GM18861 (cell line): ENCODE results near the gene SLC39A13.

Experiments
- ATAC-seq: cut with Tn5 transposase; IDR thresholded peaks from one replicate; pipeline ENCODE4 v1.9.1; 2021; ENCODE audit not compliant: unreplicated experiment

The SLC39A13 gene

DNA sequence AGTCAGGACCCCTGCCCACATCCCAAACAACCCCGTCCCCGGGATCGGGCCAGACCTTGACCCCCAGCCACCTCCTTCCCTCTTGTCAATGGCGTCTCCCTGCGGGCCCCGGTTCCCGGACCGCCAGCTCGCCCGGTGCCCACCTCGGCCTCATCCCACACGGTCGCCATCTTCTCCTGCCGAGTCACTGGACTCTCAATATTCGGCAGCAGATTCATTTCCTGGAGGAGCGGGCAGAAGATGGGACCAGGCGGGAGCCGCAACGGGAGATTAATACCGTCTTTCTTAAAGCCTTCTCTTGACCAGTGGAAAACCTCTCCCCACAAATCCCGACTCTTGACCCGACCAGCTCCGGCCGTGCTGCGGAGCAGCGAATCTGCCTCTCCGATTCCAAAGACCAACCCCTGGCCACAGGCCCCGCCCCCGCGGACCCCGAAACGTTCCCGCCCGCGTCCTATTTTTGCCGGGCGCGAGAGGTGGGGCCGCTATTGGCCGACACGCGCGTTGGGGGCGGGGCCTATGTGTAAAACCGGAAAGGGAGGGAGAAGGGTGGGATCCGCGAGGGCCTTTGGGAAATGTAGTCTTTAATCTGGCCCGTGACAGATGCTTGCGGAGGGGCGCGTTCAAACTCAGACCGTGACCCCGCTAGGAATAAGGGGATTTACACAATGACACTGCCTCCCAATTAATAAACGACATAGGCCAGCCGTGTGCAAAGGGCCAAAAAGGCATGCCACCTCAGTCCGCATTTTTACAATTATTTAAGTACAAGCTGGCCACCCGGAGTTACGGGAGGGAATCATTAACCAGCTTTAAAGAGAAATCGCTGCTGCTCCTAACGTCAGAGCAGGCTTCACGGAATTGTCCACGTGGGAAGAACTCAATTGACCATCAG lies 17.9 kb downstream of the SLC39A13 start, which contains the start of gene PSMC3:
Gene PSMC3 (minus strand): TSS at position 378 of the 895 bp plus-strand sequence. CDS start 160 bp downstream, at position 218.
- peak; percentile 79 for ATAC-seq

DNA sequence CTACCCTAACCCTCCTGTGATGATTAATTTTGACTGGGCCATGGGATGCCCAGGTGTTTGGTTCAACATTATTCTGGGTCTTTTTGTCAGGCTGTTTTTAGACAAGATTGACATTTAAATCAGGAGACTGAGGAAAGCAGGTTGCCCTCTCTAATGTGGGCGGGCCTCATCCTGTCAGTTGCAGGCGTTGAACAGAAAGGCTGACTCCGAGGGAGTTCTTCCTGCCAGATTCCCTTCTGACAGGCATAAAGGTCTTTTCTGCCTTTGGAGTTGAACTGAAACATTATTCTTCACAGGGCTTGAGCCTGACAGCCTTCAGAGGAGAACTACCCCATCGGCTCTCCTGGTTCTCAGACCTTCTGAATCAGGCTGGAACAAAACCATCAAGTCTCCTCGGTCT lies 22.1 kb downstream of the SLC39A13 start:
- no peak for ATAC-seq

DNA sequence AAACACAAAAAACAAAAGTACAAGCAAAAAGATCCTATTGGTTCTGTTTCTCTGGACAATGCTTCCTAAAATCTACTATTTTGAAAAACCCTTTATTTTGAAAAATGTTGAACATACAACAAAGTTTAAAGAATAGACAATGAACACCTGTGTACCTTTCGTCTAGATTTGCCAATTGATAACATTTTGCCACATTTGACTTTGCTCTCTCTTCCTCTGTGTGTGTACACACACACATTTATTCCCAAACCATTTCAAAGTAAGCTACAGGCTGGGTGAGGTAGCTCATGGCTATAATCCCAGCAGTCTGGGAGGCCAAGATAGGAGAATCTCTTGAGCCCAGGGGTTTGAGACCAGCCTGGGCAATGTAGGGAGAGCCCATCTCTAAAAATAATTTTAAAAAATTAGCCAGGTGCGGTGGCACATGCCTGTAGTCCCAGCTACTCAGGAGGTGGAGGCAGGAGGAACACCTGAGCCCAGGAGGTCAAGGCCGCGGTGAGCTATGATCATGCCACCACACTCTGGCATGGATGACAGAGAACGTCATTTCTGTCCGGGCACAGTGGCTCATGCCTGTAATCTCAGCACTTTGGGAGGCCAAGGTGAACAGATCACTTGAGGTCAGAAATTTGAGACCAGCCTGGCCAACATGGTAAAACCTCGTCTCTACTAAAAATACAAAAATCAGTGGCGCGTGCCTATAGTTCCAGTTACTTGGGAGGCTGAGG lies 23.1 kb downstream of the SLC39A13 start:
- ATAC-seq = no peak

DNA sequence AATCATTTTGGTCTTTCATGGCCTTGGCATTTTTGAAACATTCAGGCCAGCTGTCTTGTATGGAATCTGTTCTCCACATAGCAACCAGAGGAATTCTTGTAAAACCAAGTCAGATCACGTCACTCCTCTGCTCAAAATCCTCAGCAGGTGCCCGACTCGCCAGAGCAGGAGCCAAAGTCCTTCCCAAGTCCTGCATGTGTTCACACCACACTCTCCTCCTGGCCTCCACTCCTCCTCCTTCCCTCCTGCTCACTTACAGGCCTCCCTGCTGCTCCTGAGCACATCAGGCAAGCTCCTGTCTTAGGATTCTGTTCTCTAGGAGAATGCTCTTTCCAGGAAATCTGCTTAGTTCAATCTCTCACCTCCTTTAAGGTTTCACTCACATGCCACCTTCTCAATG lies 24.8 kb downstream of the SLC39A13 start:
- no peak for ATAC-seq

DNA sequence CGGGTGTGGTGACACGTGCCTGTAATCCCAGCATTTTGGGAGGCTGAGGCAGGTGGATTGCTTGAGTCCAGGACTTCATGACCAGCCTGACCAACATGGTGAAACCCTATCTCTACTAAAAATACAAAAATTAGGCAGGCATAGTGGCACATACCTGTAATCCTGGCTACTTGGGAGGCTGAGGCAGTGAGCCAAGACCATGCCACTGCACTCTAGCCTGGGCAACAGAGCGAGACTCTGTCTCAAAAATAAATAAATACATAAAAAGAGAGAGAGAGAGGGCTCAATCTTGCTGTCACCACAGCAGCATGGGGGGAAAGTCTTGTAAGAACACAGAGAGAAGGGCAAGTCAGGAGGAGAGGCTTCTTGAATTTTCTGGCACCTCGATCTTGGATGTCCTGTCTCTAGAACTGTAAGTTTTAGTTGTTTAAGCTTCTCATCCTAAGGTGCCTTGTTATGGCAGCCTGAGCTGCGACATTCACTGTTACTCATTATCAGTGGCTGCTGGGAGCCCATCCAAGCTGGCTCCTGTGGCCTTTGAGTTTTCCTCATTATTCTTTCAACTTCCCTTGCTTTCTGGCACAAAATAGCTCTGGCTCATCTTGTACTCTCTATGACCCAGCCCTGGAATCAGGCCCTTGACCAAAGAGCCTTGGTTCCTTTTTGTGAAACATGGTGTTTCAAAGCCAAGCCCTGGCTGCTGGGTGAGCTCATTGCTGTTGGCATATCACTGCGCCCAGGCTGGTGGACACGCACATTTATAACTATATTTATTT lies 25.8 kb downstream of the SLC39A13 start:
- ATAC-seq = no peak

DNA sequence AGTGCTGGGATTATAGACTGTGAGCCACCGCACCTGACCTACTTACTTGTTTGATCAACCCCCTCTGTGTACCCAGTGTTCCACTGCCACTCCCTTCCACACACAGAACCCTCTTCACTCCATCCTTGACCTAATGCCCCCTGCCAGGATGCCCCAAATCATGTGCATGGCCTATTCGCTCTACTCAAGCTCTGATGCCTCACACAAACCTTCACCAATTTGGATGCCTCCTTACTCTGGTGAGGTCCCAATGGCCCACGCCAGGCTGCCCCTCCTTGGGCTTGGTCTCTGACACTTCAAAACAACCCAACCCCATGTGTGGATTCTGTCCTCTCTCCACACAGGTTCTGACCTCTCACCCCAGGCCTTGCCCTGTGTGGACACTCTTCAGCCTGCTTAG lies 27.3 kb downstream of the SLC39A13 start:
- ATAC-seq = no peak

DNA sequence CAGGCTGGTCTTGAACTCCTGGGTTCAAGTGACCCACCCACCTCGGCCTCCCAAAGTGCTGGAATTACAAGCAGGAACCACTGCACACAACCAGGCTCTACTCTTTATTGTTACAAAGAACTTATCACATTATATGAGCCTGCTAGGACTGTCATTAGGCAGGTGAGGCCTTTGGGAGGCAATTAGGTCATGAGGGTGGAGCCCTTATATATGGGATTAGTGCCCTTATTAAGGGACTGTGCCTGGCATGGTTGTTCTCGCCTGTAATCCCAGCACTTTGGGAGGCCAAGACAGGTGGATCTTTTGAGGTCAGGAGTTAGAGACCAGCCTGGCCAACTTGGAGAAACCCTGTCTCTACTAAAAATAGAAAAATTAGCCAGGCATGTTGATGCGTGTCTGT lies 28.3 kb downstream of the SLC39A13 start:
- no peak for ATAC-seq

DNA sequence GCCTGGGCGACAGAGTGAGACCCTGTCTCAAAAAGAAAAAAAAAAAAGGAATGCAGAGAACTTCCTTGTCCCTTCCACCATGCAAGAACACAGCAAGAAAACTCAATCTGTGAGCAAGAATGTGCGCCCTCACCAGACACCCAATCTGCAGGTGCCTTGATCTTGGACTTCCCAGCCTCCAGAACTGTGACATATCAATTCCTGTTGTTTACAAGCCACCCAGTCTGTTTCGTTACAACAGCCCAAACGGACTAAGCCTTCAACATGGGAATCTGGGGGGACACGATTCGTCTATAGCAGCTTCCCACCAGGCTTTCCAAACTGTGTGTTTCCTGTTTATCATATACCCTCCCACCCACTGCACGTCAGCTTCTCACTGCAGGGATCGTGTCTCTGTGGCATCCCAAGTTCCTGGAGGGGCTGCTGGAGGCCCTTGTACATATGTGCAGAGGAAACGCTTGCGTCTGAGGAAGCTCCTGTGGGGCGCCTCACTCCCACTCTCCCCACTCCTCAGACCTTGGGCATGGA lies 28.9 kb downstream of the SLC39A13 start:
- no peak for ATAC-seq

DNA sequence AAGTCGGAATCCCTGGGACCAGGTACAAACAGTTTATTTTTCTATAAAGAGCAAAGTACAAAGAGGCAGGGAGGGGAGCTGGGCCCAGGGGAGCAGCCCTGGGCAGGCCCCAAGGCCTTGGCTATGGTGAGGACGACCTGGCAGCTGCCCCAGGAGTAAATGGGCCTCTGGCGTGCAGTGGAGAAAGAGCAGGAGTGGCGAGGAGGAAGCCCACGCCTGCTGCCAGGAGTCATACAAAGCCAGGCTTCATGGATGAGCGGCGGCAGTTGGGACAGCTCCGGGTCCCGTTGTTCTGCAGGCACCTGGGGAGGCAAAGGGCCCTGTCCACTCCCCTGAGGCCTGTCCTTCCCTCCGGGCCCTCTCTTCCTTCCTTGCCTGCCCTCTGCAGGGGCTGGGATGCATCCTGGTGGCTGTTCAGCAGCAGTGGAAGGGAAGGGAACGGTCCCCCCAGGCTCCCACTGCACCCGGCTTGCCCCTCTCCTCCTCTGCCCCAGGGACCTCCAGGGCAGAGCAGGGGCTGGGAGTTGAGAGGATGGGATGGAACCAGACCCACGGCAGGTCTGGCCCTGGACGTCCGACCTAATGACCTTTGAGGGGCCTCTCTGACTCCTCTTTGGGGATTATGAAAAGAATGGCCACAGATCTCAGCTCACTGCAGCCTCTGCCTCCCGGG lies 29.5 kb downstream of the SLC39A13 start:
- ATAC-seq = no peak

DNA sequence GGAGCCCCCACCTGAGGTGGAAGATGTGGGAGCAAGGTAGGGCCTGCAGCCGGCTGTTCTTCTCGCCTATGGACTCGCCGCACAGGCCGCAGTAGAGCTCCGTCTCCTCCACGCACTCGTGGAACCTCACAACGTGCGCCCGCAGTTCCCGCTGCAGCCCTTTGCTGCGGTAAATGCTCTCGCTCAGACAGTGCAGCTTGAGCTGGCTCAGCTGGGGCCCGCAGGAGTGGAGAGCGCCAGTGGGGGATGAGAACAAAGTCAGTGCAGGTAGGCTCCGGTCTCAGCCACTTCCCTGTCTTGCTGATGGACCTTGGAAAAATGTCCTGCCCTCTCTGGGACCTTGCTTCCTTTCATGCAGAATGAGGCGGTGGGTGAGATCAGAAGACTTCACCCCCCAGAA lies 30.3 kb downstream of the SLC39A13 start:
- ATAC-seq = no peak

DNA sequence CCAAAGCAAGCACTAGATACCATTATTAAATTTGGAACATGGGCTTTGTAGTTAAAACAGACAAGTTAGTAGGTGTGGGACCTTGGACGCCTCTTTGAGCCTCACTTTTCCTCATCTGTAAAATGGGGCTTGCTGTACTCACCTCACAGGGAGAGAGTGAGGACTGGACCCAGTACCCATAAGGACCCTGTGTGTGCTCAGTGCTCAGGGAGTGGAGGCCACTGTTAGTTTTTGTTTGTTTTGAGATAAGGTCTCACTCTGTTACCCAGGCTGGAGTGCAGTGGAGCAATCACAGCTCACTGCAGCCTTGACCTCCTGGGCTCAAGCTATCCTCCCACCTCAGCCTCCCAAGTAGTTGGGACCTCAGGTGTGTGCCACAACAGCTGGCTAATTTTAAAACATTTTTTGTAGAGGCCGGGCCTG lies 31.7 kb downstream of the SLC39A13 start:
- ATAC-seq = no peak

DNA sequence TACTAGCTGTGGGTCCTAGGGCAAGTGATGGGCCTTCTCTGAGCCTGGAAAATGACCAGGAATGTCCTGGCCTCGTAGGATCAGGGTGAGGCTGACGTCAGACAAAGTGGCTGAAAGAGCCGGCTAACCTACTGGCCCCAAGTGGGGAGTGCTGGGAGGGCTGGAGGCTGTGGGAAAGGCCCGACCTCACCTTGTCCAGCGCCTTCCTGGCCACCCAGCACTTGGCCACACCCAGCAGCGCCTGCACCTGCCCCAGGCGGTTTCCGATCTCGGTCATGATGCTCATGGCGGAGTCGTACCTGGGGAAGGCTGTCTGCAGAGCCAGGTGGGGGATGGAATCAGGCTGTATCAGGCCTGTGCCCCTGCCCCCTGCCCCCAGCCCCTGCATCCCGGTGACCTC lies 33.0 kb downstream of the SLC39A13 start:
- ATAC-seq = no peak

DNA sequence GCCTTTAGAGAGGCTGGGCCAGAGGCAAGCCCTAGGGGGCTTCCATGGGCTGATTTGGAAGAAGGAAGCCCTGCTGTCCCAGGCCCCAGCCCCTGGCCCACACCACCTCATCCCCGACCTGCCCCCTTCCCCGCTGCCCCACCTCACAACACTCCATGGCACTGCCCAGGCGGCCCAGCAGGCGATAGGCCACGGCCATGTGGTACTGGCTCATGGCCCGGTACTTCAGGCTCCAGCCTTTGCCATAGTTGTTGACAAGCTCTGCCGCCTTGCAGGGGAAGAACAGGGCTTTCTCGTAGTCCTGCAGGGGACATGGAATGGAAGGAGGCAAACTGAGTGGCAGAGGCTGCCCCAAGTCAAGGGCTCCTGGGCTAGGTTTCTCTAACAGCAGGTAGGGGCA lies 34.1 kb downstream of the SLC39A13 start:
- ATAC-seq = no peak

DNA sequence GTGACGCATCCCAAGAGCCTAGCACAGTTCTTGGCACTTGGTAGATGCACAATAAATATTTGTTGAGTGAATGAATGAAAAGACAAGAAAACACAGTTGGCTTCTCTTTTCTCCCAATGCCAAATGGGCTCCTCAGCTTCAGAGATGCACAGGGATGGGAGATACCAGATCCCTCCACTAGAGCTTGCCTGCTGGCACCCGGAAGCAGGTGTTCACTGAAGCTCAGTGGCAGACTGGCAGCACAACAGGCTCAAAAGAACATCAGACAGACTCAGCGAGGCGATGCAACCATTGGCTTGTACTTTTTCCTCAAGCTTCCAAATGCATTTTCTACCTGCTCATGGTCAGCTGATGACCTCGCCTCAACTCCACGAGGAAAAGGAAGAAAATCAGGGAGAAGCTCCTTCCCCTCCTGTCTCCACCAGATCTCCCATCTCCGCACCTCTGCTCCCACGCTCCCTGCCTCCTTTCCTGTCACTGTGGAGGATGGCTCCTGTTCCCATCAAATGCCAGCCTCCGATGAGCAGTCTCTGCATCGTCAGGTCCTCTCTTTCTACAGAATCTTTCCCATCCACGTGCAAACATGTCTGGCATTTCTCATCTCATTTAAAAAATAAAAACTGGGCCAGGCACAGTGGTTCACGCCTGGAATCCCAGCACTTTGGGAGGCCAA lies 34.8 kb downstream of the SLC39A13 start:
- no peak for ATAC-seq

DNA sequence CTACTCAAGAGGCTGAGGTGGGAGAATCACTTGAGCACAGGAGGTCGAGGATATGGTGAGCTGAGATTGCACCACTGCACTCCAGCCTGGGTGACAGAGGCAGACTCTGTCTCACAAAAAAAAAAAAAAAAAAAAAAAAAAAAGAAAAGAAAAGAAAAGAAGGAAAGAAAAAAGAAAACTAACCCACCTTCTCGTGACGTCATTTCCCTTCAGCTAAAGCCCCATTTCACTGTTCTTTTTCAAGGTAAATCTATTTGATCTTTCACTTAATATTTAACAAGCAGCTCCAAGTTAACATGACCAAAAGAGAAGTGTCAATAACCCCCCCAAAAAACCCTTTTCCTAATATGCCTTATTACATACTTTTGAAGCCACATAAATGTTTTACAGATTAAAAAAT lies 35.4 kb downstream of the SLC39A13 start:
- ATAC-seq = no peak

DNA sequence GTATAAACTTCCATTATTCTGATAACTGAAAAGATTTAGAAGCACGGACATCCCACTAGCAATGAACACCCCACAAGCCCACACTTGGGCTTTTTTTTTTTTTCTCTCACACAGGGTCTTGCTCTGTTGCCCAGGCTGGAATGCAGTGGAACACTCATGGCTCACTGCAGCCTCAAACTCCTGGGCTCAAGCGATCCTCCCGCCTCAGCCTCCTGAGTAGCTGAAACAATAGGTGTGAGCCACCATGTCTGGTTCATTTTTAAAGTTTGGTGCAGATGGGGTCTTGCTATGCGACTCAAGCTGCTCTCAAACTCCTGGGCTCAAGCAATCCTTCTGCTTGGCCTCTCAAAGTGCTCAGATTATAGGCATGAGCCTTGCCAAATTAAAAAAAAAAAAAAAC lies 37.5 kb downstream of the SLC39A13 start:
- no peak for ATAC-seq

DNA sequence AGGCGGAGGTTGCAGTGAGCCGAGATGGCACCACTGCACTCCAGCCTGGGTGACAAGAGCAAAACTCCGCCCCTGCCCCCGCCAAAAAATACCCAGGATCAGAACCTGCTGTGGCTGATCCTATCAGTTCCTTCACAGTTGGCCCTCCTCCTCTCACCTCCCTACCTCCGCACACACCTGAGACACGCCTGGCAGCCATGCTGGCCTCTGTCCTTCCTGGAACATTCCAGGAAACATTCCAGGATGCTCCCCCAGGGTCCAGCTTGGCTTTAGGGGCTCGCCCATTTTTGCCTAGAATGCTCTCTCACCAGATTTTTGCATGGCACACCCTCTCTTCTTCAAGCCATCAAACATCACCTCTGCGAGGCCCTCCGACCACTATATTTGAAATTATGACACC lies 38.4 kb downstream of the SLC39A13 start:
- ATAC-seq = no peak

DNA sequence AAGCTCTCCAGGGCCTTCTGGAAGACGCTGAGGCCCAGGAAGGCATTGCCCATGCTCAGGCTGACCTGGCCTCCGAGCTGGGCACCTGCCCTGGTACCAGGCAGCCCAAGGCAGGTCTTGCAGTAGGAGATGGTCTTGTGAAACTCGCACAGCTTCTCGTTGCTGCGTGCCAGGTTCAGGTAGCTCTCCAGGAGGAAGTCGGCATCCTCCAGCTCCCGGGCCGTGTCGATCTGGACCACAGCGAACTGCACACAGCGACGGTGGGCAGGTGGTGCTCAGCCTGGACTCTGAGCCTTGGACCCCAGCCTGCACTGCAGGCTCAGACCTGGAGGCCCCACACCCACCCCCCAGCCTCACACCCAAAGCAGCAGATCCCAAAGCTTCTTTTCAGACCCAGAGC lies 39.5 kb downstream of the SLC39A13 start:
- no peak for ATAC-seq

DNA sequence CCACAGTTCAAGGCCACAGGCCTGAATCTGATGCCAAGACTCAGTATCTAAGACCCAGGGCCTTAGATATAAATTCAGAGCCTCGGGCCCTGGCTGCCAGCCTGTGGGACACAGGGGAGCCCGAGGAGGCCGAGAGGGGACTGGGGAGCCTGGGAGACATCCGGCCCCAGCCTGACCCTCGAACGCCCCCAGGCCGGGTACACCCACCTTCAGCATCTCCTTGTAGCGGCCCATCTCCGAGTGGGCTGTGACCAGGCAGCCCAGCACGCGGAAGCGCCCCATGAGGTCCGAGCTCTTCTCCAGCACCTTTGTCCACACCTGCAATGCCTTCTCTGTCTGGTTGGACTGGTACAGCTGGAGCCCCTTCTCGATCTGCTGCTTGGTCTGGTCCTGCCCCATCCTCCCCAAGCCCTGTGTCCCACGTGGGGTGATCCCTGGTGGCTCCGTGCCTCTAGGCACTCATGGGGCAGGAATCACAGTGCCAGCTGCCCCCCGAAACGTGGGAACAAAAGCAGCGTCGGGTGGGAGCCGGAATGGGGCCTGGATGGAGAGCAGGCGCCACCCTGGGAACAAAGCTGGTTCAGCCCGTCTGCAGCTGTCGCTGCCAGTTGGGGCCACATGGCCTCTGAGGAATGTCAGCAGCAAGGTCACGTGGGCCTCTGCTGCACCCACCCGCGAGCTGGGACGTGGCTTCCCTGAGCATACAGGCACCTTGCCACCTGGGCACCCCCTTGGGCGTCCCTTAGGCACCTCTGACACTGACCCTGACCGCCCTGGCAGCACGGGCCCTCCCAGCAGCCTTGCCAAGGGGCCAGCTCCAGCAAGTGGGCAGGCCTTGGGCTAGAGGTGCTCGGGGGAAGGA lies 40.4 kb downstream of the SLC39A13 start, which contains the start of gene RAPSN:
Gene RAPSN (minus strand): TSS at position 571 of the 862 bp plus-strand sequence. CDS start 172 bp downstream, at position 399.
- ATAC-seq = no peak
